ENCODE data around the gene ACACB.

ACACB gene

GRCh38 chr12:109174468-109174867 is 58.1 kb downstream of the ACACB start:
- TF ChIP-seq CTCF (IDR thresholded peaks at IDR 0.05; ENCODE audit: extremely low read depth, insufficient read depth, missing control alignments), result no peak
- no peak for DNase-seq (ENCODE audit: low spot score)
- in situ Hi-C loops (cut with MboI; ENCODE audit: low pct_unique_long_range_greater_than_20kb, low sequenced_read_pairs, unreplicated experiment), result no loop called here

GRCh38 chr12:109178532-109178931 is 62.1 kb downstream of the ACACB start:
- DNase-seq (ENCODE audit: low spot score), result no peak
- TF ChIP-seq CTCF (IDR thresholded peaks at IDR 0.05; ENCODE audit: extremely low read depth, insufficient read depth, missing control alignments), result no peak
- in situ Hi-C loops (cut with MboI; ENCODE audit: low pct_unique_long_range_greater_than_20kb, low sequenced_read_pairs, unreplicated experiment), result no loop called here

- in situ Hi-C loops (cut with MboI; ENCODE audit: low pct_unique_long_range_greater_than_20kb, low sequenced_read_pairs, unreplicated experiment), result no loop called here
- DNase-seq (ENCODE audit: low spot score), result no peak
- no peak for TF ChIP-seq CTCF (IDR thresholded peaks at IDR 0.05; ENCODE audit: extremely low read depth, insufficient read depth, missing control alignments)
Measured at GRCh38 chr12:109179927-109180326, 63.5 kb downstream of the ACACB start.

- in situ Hi-C loops (cut with MboI; ENCODE audit: low pct_unique_long_range_greater_than_20kb, low sequenced_read_pairs, unreplicated experiment), result no loop called here
- TF ChIP-seq CTCF (IDR thresholded peaks at IDR 0.05; ENCODE audit: extremely low read depth, insufficient read depth, missing control alignments), result no peak
- no peak for DNase-seq (ENCODE audit: low spot score)
Measured at GRCh38 chr12:109182041-109182839, 65.9 kb downstream of the ACACB start.

GRCh38 chr12:109185441-109185840 is 69.1 kb downstream of the ACACB start:
- in situ Hi-C loops (cut with MboI; ENCODE audit: low pct_unique_long_range_greater_than_20kb, low sequenced_read_pairs, unreplicated experiment), result no loop called here
- no peak for TF ChIP-seq CTCF (IDR thresholded peaks at IDR 0.05; ENCODE audit: extremely low read depth, insufficient read depth, missing control alignments)
- DNase-seq (ENCODE audit: low spot score), result no peak

- in situ Hi-C loops (cut with MboI; ENCODE audit: low pct_unique_long_range_greater_than_20kb, low sequenced_read_pairs, unreplicated experiment), result no loop called here
- no peak for DNase-seq (ENCODE audit: low spot score)
- TF ChIP-seq CTCF (IDR thresholded peaks at IDR 0.05; ENCODE audit: extremely low read depth, insufficient read depth, missing control alignments), result no peak
Measured at GRCh38 chr12:109186993-109187653, 70.7 kb downstream of the ACACB start.

All from GM13977 (cell line).